HG03558 (cell line): ENCODE data around the gene FNDC3B.

Source experiments
- ATAC-seq: cut with Tn5 transposase; IDR thresholded peaks from one replicate; pipeline ENCODE4 v1.9.1; 2021; ENCODE audit warnings: moderate number of reproducible peaks; ENCODE audit not compliant: unreplicated experiment; ENCODE audit errors: extremely low read depth

FNDC3B gene

GRCh38 chr3:172391592-172392302 lies 352.4 kb downstream of the FNDC3B start:
- no peak for ATAC-seq

- ATAC-seq = no peak
Observed at GRCh38 chr3:172394692-172395091, 355.3 kb downstream of the FNDC3B start.

GRCh38 chr3:172396400-172396799 lies 357.0 kb downstream of the FNDC3B start:
- no peak for ATAC-seq

- ATAC-seq = no peak
Observed at GRCh38 chr3:172397716-172398405, 358.5 kb downstream of the FNDC3B start.

- ATAC-seq = no peak
Observed at GRCh38 chr3:172398484-172398883, 359.1 kb downstream of the FNDC3B start.

- no peak for ATAC-seq
Observed at GRCh38 chr3:172402090-172402489, 362.7 kb downstream of the FNDC3B start.

- no peak for ATAC-seq
Observed at GRCh38 chr3:172402892-172403643, 363.7 kb downstream of the FNDC3B start.

- ATAC-seq = no peak
Observed at GRCh38 chr3:172404237-172404962, 365.0 kb downstream of the FNDC3B start.

- no peak for ATAC-seq
Observed at GRCh38 chr3:172405914-172406313, 366.5 kb downstream of the FNDC3B start.

GRCh38 chr3:172407872-172408271 lies 368.5 kb downstream of the FNDC3B start:
- no peak for ATAC-seq

- no peak for ATAC-seq
Observed at GRCh38 chr3:172410702-172411477, 371.5 kb downstream of the FNDC3B start.

- no peak for ATAC-seq
Observed at GRCh38 chr3:172411478-172411947, 372.1 kb downstream of the FNDC3B start.

GRCh38 chr3:172415323-172415722 lies 375.9 kb downstream of the FNDC3B start:
- no peak for ATAC-seq

GRCh38 chr3:172437713-172438112 lies 398.3 kb downstream of the FNDC3B start:
- no peak for ATAC-seq

- no peak for ATAC-seq
Observed at GRCh38 chr3:172438186-172438585, 398.8 kb downstream of the FNDC3B start.

- ATAC-seq = no peak
Observed at GRCh38 chr3:172441581-172441980, 402.2 kb downstream of the FNDC3B start.

GRCh38 chr3:172442606-172443005 lies 403.2 kb downstream of the FNDC3B start:
- no peak for ATAC-seq

GRCh38 chr3:172444821-172445220 lies 405.4 kb downstream of the FNDC3B start:
- ATAC-seq = no peak

- ATAC-seq = no peak
Observed at GRCh38 chr3:172446198-172446597, 406.8 kb downstream of the FNDC3B start.
